KOPT-K1 (cell line): Measurements from ENCODE around the gene DNAI7.

ENCODE experiments used
- H3K27ac ChIP-seq: fragments of 200-600 bp; sonication (generic); 2 replicates; pipeline ENCODE4 v1.5.1; 2016; ENCODE audit warnings: antibody characterized with exemption, mild to moderate bottlenecking, low read depth, low read length; ENCODE audit not compliant: poor library complexity, severe bottlenecking
- H3K36me3 ChIP-seq: fragments of 200-600 bp; sonication (generic); 2 replicates; pipeline ENCODE4 v1.5.1; 2017; ENCODE audit warnings: antibody characterized with exemption, mild to moderate bottlenecking, low read length, moderate library complexity; ENCODE audit not compliant: insufficient read depth
- H3K9me3 ChIP-seq: fragments of 200-600 bp; sonication (generic); 2 replicates; pipeline ENCODE4 v1.5.1; 2017; ENCODE audit warnings: antibody characterized with exemption, low read length, mild to moderate bottlenecking; ENCODE audit not compliant: insufficient read depth, poor library complexity, severe bottlenecking

Gene DNAI7

DNA sequence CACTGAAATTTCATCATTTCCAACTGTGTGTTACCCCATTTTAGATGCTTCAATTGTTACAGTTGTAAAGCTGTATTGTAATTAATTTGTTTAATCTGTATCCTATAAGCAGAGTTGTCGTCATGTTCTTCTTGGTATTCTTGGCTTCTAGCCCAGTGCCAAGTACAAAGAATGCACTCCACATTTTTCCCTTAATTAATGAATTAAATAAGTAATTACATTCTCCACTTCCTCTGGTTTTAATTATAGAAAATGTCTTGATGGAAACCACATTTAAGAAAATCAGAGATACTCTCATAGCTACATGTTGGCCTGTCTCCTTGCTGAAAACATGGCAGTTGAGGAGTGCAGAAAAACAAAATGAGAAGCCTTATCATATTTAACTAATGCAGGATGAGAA lies 746 bp downstream of the DNAI7 start:
- no peak overlapping the region for H3K27ac ChIP-seq
- H3K9me3 ChIP-seq, result no peaks in the 10 kb centered on the region
- H3K36me3 ChIP-seq, result no peaks in the 10 kb centered on the region

GRCh38 chr12:25190793-25191192 lies 4.2 kb downstream of the DNAI7 start:
- no peaks in the 10 kb centered on the region for H3K9me3 ChIP-seq
- no peak overlapping the region for H3K27ac ChIP-seq

DNA sequence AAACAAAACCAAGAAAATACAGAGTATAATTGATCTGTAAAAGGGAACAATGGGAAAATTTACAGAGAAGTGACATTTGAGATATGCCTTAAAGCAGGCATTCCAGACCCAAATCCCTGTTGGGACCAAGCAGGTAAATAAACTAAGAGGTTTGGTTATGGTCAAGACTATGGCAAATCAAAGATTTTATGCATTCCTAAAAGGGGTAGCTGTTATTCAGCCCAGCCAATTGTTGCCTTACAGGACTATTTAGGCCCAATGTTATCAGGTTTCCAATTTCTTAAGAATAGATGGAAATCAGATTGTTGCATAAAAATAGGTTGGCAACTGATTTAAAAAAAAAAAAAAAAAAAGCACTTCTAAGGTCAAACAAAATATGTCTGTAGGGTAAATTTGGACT lies 5.3 kb downstream of the DNAI7 start:
- H3K9me3 ChIP-seq, result no peaks in the 10 kb centered on the region
- no peak overlapping the region for H3K27ac ChIP-seq
- H3K36me3 ChIP-seq, result no peaks in the 10 kb centered on the region

More at GRCh38 chr12:25190793-25191192, 4.2 kb downstream of the DNAI7 start:
- no peaks in the 10 kb centered on the region for H3K36me3 ChIP-seq

DNA sequence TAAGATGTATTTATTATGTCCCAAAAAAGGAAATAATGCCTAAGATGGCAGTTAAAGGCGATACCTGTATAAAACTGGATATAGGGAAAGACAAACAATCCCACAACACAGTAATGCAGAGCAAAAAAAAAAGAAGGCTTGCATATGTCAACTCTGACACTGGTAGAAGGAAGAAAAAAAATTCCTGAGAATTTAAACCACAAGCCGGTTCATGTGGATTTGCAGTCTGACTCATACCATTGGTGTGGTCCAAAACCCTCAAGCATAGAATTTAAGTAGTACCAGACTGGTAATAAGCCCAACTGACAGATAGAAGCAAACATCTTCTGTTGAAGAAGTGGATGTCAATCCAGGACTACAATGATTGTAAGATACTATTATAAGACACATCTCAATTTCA lies 7.2 kb downstream of the DNAI7 start:
- no peaks in the 10 kb centered on the region for H3K36me3 ChIP-seq
- no peak overlapping the region for H3K27ac ChIP-seq
- H3K9me3 ChIP-seq, result no peaks in the 10 kb centered on the region

DNA sequence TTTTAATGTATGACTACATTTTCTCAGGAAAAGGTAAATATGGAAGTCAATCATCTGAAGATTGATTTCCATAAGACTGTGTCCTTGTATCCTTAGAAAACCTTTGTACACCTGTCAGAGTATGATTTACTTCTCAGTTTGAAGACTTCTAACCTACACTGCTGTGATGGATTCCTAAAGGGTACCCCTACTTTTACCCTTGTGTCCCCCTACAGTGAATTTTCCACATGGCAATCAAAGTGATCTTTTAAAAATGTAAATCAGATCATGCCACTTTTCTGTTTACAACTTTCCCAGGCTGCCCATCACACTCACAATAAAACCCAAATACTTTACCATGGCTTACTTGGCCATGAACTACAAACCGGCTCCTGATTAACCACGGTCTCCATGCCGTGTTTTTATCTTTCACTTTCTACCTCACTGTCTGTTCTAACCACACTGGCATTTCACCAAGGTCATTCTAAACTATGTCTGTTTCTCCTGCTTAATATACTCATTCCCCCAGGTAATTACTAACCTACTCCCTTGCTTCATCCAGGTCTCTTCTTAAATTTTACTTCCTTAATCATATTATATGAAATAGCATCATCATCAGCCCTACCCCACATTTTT lies 8.1 kb downstream of the DNAI7 start:
- Histone ChIP-seq H3K27ac (no peak overlapping the region), H3K36me3 (no peaks in the 10 kb centered on the region), H3K9me3 (no peaks in the 10 kb centered on the region)

DNA sequence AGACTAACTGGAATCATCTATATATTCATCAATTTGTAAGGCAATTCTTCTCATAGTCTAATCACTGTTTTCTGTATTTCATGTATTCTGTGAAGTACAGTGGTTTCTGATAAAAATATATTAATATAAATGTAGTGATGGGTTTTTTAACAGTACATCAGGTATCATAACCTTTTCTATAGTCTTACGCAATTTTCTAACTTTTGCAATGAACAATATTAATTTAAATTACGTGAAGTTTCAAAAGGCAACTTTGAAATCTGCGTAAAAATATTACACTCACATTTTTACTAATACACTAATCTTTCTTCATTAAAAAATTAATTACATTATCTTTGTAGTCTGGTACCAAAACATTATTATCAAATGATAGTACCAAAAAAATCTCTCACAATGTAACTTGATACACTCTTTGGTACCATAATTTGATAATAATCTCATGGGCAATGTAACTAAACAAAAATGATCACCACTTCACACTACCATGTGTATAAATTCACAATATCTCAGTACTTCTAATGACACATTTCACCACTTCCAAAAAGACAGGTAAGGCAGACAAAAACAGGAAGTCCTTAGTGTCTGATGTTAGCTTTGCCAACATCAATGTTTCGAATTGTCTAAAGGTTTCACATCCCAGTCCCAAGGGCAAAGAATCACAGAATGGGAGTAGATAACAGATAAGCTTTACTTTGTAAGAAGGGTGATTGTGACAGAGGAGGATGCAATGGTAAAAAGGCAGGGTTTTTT lies 8.7 kb downstream of the DNAI7 start:
- Histone ChIP-seq H3K9me3 (no peaks in the 10 kb centered on the region), H3K27ac (no peak overlapping the region), H3K36me3 (no peaks in the 10 kb centered on the region)

GRCh38 chr12:25184132-25184531 lies 10.8 kb downstream of the DNAI7 start:
- H3K27ac ChIP-seq, result no peak overlapping the region
- H3K36me3 ChIP-seq, result no peaks in the 10 kb centered on the region
- H3K9me3 ChIP-seq, result no peaks in the 10 kb centered on the region

- Histone ChIP-seq H3K36me3 (no peaks in the 10 kb centered on the region), H3K27ac (no peak overlapping the region), H3K9me3 (no peaks in the 10 kb centered on the region)
Observed at GRCh38 chr12:25182765-25183164, 12.2 kb downstream of the DNAI7 start.

GRCh38 chr12:25162866-25163265 lies 32.1 kb downstream of the DNAI7 start:
- H3K27ac ChIP-seq, result no peak overlapping the region
- no peaks in the 10 kb centered on the region for H3K36me3 ChIP-seq
- H3K9me3 ChIP-seq, result no peaks in the 10 kb centered on the region

DNA sequence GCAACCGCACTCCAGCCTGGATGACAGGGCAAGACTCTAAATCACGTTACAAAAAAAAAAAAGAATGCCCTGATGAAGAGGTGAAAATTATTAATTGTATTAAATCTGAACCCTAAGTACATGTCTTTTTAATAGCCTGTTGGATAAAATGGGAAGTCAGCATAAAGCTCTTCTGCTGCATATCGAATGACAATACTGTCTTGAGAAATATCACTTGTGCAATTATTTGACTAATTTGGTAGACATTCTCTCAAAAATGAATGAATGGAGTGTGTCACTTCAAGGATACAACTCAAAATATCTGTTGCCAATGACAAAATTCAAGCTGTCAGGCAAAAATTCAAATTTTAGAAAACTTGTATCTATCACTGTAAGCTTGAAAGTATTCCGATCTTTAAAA lies 38.9 kb downstream of the DNAI7 start:
- Histone ChIP-seq H3K27ac (no peak overlapping the region), H3K9me3 (no peaks in the 10 kb centered on the region), H3K36me3 (no peaks in the 10 kb centered on the region)

DNA sequence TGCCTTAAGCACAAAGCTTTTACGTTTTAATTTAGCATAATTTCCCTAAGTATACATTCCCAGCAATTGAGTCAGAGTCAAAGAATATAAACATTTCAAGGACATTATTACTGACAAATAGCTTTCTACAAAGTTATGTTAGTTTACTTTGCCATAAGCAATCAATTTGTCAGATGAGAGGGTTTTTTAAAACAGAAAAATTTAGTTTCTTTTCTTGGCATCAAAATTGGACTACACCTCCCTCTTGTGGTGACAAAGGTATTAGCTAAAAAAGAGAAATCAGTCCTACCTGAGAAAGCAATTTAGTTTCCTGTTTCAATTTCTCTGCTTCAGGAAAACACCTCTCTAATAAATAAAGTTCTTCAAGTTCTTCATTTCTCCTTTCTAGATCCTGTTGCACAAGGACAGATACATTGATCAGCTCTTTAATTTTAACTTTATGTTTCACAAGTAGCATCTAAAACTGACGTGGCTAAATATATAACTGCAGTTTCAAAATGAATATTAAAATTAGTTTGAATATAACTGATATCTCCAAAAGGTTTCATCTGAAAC lies 39.9 kb downstream of the DNAI7 start:
- H3K36me3 ChIP-seq, result no peaks in the 10 kb centered on the region
- no peak overlapping the region for H3K27ac ChIP-seq
- H3K9me3 ChIP-seq, result no peaks in the 10 kb centered on the region

DNA sequence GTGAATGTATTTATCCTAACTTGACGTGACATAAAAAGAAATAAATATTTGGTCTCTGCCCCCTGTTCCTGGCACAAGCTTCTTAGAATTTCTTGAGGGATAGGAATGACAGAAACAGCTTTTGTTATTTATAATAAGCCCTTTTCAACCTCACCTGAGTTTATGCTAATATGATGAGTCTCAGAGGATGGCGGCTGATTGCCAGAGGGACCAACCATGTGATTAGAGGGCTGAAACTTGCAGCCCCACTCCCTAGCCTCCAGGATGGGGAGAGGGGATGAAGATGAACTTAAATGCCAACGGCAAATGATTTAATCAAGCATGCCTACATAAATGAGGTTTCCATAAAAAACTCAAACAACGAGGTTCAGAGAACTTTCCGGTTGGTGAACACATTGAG lies 42.9 kb downstream of the DNAI7 start:
- H3K9me3 ChIP-seq, result no peaks in the 10 kb centered on the region
- H3K36me3 ChIP-seq, result no peaks in the 10 kb centered on the region
- H3K27ac ChIP-seq, result no peak overlapping the region

GRCh38 chr12:25151476-25151875 lies 43.5 kb downstream of the DNAI7 start:
- Histone ChIP-seq H3K36me3 (no peaks in the 10 kb centered on the region), H3K27ac (no peak overlapping the region), H3K9me3 (no peaks in the 10 kb centered on the region)

- H3K36me3 ChIP-seq, result no peaks in the 10 kb centered on the region
- no peak overlapping the region for H3K27ac ChIP-seq
- no peaks in the 10 kb centered on the region for H3K9me3 ChIP-seq
Observed at GRCh38 chr12:25146686-25147085, 48.3 kb downstream of the DNAI7 start.

DNA sequence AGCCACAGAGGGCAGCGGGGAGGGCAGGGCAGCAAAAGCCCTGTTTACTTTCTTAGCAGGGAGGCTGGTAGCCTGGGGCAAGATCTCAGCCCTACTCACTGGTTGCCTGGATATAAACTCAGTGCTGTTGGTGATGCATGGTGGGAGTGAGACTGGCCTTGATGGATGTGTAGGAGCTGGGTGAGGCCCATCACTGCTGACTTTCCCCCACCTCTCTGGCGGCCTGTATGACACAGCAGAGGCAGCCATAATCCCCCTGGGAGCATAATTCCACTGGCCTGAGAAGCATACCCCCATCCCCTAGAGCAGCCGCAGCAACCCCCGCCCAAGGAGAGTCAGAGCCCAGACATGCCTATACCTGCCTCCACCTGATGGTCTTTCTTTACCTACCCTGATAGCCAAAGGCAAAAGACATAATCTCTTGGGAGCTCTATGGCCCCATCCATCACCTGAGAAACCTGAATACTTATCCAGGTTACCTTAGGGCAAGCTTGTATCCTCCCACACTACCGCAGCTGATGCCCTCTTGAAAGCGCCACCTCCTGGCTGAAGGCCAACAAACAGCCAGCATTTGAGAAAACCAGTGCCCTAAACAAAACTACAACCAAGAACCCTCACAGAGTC lies 59.3 kb downstream of the DNAI7 start:
- Histone ChIP-seq H3K36me3 (no peaks in the 10 kb centered on the region), H3K9me3 (no peaks in the 10 kb centered on the region), H3K27ac (no peak overlapping the region)
